ENCODE results near the gene PHF23.

PHF23 gene

DNA sequence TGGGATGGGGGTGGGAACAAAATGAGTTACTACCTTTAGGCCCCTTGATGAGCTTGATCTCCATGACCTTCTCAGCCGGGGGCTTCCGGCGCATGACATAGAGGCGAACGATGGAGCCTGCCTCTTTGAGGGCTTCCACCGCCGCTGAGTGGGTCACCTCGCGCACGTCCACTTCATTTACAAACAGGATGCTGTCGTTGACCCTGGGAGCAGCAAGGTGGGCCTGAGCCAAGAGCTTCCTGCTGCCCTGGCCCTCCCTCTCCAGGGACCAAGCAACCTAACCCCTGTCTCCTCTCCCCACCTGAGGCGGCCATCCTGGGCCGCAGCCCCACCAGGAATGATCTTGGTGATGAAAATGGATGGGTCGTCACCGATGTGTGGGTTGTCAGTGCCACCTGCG is 35.9 kb downstream of the PHF23 start:
- no peak for FAIRE-seq

DNA sequence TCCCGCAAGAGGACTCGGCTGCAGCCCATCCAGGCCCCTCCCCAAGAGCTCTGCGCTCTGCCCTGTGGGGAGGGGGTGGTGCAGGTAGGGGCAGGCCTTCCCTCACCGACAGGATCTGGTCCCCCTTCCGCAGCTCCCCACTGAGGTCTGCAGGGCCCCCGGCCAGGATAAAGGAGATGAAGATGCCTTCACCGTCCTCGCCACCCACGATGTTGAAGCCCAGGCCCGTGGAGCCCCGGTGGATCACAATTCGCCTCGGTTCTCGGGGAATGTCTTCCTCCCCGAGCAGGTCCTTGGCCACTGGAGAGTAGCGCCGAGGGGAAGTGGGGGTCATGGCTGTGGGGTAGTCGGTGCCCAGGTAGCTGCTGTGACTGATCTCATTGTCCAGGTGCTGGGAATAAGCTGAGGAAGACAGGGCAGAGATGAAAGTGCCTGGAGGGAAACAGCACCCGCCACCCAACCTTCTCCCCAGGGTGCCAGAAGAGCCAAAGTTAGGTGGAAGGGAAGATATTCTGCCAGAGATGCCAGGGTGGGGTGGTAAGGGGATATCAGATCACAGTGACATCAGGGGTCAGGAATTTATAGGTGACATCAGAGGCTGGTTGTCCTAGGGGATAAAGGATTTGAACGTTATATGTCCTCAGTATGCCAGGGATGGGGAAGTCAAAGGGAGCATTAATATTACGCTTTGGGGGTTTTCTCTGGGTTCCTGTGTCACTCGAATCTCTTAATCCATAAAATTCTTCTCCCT is 42.4 kb downstream of the PHF23 start:
- FAIRE-seq, result no peak

DNA sequence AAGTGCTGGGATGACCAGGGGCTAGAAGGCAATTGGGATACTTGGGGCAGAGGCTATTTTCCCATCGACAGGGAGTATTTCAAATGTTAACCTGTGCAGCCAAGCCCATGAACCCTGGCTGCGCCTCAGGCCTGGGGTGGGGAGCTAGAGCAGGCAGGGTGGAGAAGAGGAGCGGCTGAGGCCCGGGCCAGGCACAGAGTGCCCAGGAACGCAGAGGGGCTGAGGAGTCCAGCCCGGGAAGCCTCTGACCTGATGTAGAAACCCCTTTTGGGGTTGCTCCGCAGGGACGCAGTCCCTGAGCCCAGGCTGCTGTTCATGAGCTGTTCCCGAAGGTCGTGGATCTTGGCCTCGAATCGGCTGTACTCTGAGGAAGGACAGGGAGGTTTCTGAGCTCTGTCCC is 43.3 kb downstream of the PHF23 start:
- no peak for FAIRE-seq

DNA sequence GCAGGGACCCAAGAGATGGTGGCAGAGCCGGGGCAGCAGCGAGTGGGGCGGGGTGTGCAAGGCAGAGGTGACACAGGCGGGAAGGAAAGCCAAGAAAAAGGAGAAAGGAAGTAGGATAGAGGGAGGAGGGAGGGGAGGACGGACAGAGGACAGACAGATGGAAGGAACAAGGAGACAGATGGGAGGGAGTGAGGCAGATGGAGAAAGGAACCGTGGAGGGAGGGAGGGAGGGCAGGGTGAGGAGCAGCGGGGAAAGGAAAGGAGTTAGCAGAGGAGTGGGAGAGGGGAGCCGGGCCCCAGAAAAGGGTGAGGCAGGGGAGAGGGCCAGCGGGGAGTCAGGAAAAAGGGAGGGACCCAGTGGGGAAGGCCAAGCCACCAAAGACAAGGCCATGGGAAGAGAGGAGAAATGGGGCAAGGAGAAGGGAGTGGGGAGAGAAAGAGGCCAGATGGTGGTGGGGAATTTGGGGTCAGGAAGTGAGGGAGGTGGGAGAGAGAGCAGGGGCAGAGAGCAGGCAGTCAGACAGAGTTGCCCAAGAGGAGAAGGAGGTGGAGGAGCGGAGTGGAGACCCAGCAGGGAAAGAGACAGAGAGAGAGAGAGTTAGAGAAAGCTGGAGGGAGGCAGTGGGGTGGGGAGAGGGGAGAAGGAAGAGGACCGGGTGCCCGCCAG is 46.9 kb downstream of the PHF23 start:
- no peak for FAIRE-seq

DNA sequence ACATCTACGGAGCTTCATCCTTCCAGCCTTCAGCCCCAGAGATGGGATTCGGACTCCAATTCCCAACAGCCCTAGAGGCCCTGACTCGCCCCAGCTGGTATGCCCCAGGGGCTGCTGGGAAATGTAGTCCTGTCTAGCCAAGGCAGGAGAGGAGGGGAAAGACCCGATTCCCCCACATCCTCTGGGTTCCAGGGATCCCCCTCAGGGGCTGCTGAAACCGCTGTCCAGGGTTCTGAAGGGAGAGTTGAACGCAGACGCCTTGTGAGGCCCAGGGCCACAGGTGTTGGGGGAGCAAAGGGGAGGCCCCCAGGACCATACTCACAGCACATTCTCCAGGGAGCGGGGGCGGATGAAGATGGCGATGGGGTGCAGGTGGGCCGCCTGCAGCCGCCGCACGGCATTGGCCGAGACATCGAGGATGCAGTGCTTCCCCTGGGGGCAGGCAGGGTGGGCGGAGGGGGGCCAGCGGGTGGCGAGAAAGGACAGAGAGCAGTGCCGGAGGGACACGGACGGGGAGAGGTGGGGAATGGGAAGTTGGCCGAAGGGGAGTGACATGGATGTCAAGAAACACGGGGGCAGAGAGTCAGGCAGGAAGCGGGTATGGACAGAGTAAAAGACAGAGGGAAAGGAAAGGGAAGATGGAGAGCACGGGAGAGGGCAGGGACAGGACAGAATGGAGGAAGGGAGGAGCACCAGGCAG is 47.5 kb downstream of the PHF23 start:
- FAIRE-seq, result no peak

DNA sequence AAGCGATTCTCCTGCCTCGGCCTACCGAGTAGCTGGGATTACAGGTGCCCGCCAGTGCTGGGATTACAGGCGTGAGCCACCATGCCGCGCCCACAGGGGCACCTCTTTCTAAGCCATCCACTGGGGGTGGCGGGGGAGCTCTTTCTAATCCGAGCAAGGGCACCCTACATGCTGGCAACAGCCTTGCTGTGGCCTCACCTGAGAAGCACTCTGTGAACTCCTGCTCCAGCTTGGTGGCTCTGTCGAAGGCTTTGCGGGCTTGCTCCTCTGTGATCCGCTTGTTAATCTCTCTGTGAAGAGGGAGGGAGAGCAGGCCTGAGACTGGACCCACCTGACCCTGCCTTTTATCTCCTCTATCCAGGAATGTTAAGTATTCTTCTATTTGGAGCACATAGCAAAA is 48.2 kb downstream of the PHF23 start:
- no peak for FAIRE-seq

DNA sequence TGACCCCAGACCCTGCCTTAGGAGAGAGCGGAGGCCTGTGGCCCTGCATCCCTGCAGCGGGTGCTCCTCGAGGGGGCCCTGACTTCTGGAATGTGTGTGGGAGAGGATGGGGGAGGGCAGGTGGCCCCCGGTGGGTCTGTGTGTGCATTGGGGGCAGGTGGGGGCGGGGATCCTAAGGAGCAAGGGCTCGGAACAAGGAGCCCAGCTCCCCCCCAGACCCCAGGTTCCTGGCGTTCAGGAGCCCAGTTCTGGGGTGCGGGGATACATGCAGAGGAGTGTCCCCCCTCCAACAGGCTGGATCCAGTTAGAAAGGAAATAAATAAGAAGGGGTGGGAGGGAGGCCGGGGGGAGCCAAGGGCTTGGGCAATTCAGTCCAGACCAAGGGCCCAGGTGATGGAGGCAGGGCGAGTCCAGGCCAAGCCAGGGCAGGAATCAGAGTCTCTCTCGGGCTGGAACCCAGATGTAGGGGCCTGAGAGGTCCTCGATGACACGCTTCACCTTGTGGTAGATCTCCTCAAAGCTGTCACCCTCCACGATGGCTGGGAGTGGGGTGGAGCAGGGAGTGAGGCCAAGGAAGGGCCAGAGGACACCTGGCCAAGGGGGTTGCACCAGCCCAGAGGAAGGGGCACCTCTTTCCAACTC is 48.9 kb downstream of the PHF23 start:
- FAIRE-seq, result no peak

DNA sequence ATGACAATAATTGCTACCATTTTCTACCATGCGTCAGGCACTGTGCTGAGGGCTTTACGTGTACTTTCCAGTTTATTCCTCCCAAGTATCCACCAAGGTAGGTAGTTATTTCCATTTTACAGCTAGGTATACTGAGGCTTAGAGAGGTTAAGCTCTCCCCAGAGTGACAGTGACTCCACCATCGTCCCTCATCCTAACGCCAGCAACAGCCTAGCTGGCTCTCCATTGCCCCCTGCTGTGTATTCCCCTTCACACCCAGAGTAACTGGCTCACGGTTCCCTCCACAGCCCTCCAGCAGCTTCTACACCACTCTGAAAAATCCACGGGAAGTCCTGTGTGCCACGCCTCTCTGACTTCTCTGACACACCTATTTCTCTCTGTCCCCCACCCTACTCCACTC is 53.0 kb downstream of the PHF23 start:
- FAIRE-seq, result no peak

Data from endometrium (tissue), 2 donors.